GM23248 (cell line): ENCODE measurements around the gene CCDC50. TPM values are rescaled to one million over a fixed set of nuclear protein-coding genes. Genes with fewer than 3 reads are reported as not detected.

ENCODE experiments used
- DNase-seq: peaks from one replicate; pipeline ENCODE4 v3.0.0-alpha.2; 2015
- H2AFZ ChIP-seq: fragments of 200-600 bp; sonication (generic); 2 replicates; pipeline ENCODE4 v1.6.1; 2016; ENCODE audit warnings: antibody characterized with exemption
- H3F3A ChIP-seq: fragments of 200-600 bp; sonication (generic); 2 replicates; pipeline ENCODE4 v1.6.1; 2016; ENCODE audit warnings: mild to moderate bottlenecking, antibody characterized with exemption, mixed run types; ENCODE audit not compliant: insufficient read depth
- H3K27ac ChIP-seq: fragments of 200-600 bp; sonication (generic); 2 replicates; pipeline ENCODE4 v1.5.1; 2016; ENCODE audit warnings: mild to moderate bottlenecking
- H3K27me3 ChIP-seq: fragments of 200-600 bp; sonication (generic); replicated peaks from 2 replicates; pipeline ENCODE4 v1.6.1; 2016; ENCODE audit warnings: mild to moderate bottlenecking; ENCODE audit not compliant: insufficient read depth
- H3K36me3 ChIP-seq: fragments of 200-600 bp; sonication (generic); 2 replicates; pipeline ENCODE4 v1.6.1; 2016; ENCODE audit warnings: low read depth, mild to moderate bottlenecking
- H3K4me1 ChIP-seq: fragments of 200-600 bp; sonication (generic); 2 replicates; pipeline ENCODE4 v1.6.1; 2016; ENCODE audit warnings: mild to moderate bottlenecking; ENCODE audit not compliant: insufficient read depth
- H3K4me2 ChIP-seq: fragments of 200-600 bp; sonication (generic); one replicate; pipeline ENCODE4 v1.6.1; 2016; ENCODE audit warnings: mild to moderate bottlenecking; ENCODE audit not compliant: unreplicated experiment
- H3K4me3 ChIP-seq: fragments of 200-600 bp; sonication (generic); 2 replicates; pipeline ENCODE4 v1.5.1; 2016; ENCODE audit warnings: mild to moderate bottlenecking
- H3K79me2 ChIP-seq: fragments of 200-600 bp; sonication (generic); 2 replicates; pipeline ENCODE4 v1.6.1; 2016; ENCODE audit warnings: mild to moderate bottlenecking; ENCODE audit not compliant: insufficient read depth
- H3K9ac ChIP-seq: fragments of 200-600 bp; sonication (generic); 2 replicates; pipeline ENCODE4 v1.6.1; 2016; ENCODE audit warnings: mild to moderate bottlenecking
- H3K9me2 ChIP-seq: fragments of 200-600 bp; sonication (generic); 2 replicates; pipeline ENCODE4 v1.6.1; 2016; ENCODE audit warnings: mixed run types, mild to moderate bottlenecking, moderate library complexity; ENCODE audit not compliant: insufficient read depth
- H3K9me3 ChIP-seq: fragments of 200-600 bp; sonication (generic); one replicate; pipeline ENCODE4 v1.6.1; 2017; ENCODE audit warnings: low read depth
- H4K20me1 ChIP-seq: fragments of 200-600 bp; sonication (generic); 2 replicates; pipeline ENCODE4 v1.6.0; 2016; ENCODE audit not compliant: insufficient read depth
- EZH2 ChIP-seq: fragments of 200-600 bp; sonication (generic); IDR thresholded peaks from 2 replicates; pipeline ENCODE4 v1.6.1; 2018; ENCODE audit warnings: antibody characterized with exemption, mild to moderate bottlenecking; ENCODE audit not compliant: insufficient read depth, poor library complexity, severe bottlenecking
- EZH2phosphoT487 ChIP-seq: fragments of 200-600 bp; sonication (generic); IDR thresholded peaks from 2 replicates; pipeline ENCODE4 v1.6.1; 2018; ENCODE audit warnings: antibody characterized with exemption, moderate library complexity, mild to moderate bottlenecking, low read depth; ENCODE audit not compliant: insufficient read depth
- WGBS, 2 experiments: methylation state at CpG; one replicate each; pipeline ENCODE4 v1.1.6; 2015 to 2017; ENCODE audit warnings: low lambda C conversion rate in 2 of 2, low coverage in 1 of 2; ENCODE audit errors: missing lambda C conversion rate in 2 of 2; 5-methylcytosine and 5-hydroxymethylcytosine counted together
- in situ Hi-C: fragments of 300-500 bp; cut with MboI; formaldehyde crosslinking; loops from 2 replicates; pipeline ENCODE4 v1.15.0; 2020
- polyA plus RNA-seq: library from polyadenylated mRNA; unstranded; fragments of >200 nt; fragmentation: Nextera tagmentation; extraction: Ambion mirVana; gene quantifications from 2 replicates; pipeline ENCODE4 v1.2.1, GENCODE V29; 2016
- total RNA-seq: library from RNA; depleted of rRNA; stranded (reverse); fragments of >200 nt; shearing (Covaris generic); gene quantifications from 2 replicates; pipeline ENCODE4 v1.2.3, GENCODE V29; 2014

Gene CCDC50
- total and polyA plus RNA-seq, 2 experiments from 2014 or later, result 63.0 to 68.6 TPM

GRCh38 chr3:191378142-191378812, 49.1 kb downstream of the CCDC50 start:
- no peaks in the 10 kb centered on the region for H3K27me3 ChIP-seq
- peaks cover 33% of the 10 kb centered on the region; the same call in 1 of the 2 replicates for H3K79me2 ChIP-seq
- TF ChIP-seq EZH2phosphoT487 (no peak), EZH2 (no peak)
- no peak overlapping the region for H2AFZ ChIP-seq
- no peaks in the 10 kb centered on the region for H4K20me1 ChIP-seq
- peaks cover 49% of the 10 kb centered on the region for H3K4me1 ChIP-seq
- H3F3A ChIP-seq, result peaks cover 34% of the 10 kb centered on the region
- no peak overlapping the region for H3K4me3 ChIP-seq
- peak; percentile 11 for DNase-seq
- no peaks in the 10 kb centered on the region for H3K9me2 ChIP-seq
- in situ Hi-C loops, result no loop called here
- peak overlapping the region; percentile 76; the same call in 1 of the 2 replicates for H3K9ac ChIP-seq
- H3K9me3 ChIP-seq, result no peaks in the 10 kb centered on the region
- H3K27ac ChIP-seq, result peak overlapping the region; percentile 92
- peak overlapping the region; percentile 72 for H3K4me2 ChIP-seq
- H3K36me3 ChIP-seq, result peaks cover 27% of the 10 kb centered on the region

GRCh38 chr3:191379446-191379845, 50.3 kb downstream of the CCDC50 start:
- Histone ChIP-seq H2AFZ (no peak overlapping the region), H3K4me2 (no peak overlapping the region), H3K27me3 (no peaks in the 10 kb centered on the region), H3K9ac (no peak overlapping the region), H3K4me1 (peaks cover 50% of the 10 kb centered on the region), H4K20me1 (no peaks in the 10 kb centered on the region), H3K79me2 (peaks cover 31% of the 10 kb centered on the region; the same call in 1 of the 2 replicates), H3K9me2 (no peaks in the 10 kb centered on the region), H3K36me3 (peaks cover 30% of the 10 kb centered on the region), H3K9me3 (no peaks in the 10 kb centered on the region), H3F3A (peaks cover 46% of the 10 kb centered on the region), H3K27ac (no peak overlapping the region), H3K4me3 (no peak overlapping the region)
- TF ChIP-seq EZH2 (no peak), EZH2phosphoT487 (no peak)
- 23 to 27% methylated on average over 2 of the region's 2 CpGs for WGBS, 2 experiments
- DNase-seq, result no peak
- in situ Hi-C loops, result no loop called here

- H3K9me2 ChIP-seq, result no peaks in the 10 kb centered on the region
- H3F3A ChIP-seq, result peaks cover 47% of the 10 kb centered on the region
- no peak overlapping the region for H3K4me3 ChIP-seq
- H3K9me3 ChIP-seq, result no peaks in the 10 kb centered on the region
- WGBS, 2 experiments, result 27 to 28% methylated on average over 2 of the region's 2 CpGs
- no peak overlapping the region for H3K27ac ChIP-seq
- no peak for TF ChIP-seq EZH2
- no peaks in the 10 kb centered on the region for H4K20me1 ChIP-seq
- H3K79me2 ChIP-seq, result peaks cover 36% of the 10 kb centered on the region
- H2AFZ ChIP-seq, result no peak overlapping the region
- peaks cover 50% of the 10 kb centered on the region for H3K4me1 ChIP-seq
- H3K9ac ChIP-seq, result no peak overlapping the region
- DNase-seq, result no peak
- H3K27me3 ChIP-seq, result no peaks in the 10 kb centered on the region
- H3K4me2 ChIP-seq, result no peak overlapping the region
- in situ Hi-C loops, result no loop called here
- H3K36me3 ChIP-seq, result peaks cover 30% of the 10 kb centered on the region
Measured at GRCh38 chr3:191380001-191380400, 50.8 kb downstream of the CCDC50 start.

- no peaks in the 10 kb centered on the region for H4K20me1 ChIP-seq
- H3K9me2 ChIP-seq, result no peaks in the 10 kb centered on the region
- no peak overlapping the region for H3K4me3 ChIP-seq
- no peak overlapping the region for H2AFZ ChIP-seq
- H3K4me1 ChIP-seq, result peaks cover 44% of the 10 kb centered on the region
- H3K9ac ChIP-seq, result no peak overlapping the region
- WGBS, 2 experiments, result 93% methylated on average over 7 of the region's 7 CpGs
- H3K79me2 ChIP-seq, result peaks cover 35% of the 10 kb centered on the region
- DNase-seq, result no peak
- no peaks in the 10 kb centered on the region for H3K27me3 ChIP-seq
- in situ Hi-C loops, result no loop called here
- H3K36me3 ChIP-seq, result peaks cover 30% of the 10 kb centered on the region
- H3K4me2 ChIP-seq, result no peak overlapping the region
- TF ChIP-seq EZH2phosphoT487 (no peak), EZH2 (no peak)
- H3K9me3 ChIP-seq, result no peaks in the 10 kb centered on the region
- H3K27ac ChIP-seq, result no peak overlapping the region
- H3F3A ChIP-seq, result peaks cover 37% of the 10 kb centered on the region
Measured at GRCh38 chr3:191381303-191381702, 52.1 kb downstream of the CCDC50 start.

DNA sequence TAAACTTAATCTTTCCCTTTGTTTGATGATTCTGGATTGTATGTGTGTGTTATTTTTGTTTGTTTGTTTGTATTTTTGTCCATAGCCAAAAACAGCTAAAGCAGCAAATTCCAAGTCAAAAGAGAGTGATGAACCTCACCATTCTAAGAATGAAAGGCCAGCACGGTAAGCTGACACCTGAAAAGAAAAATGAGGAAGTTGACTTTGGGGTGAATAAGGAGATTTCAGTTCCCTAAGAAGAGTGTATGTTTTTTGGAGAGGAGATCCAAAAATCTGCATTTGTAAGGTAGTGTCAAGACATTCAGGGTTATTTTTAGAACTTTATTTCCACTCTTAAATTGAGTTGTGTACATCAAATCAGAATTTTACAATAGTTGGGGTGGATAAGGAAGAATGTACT, 53.5 kb downstream of the CCDC50 start:
- peaks cover 30% of the 10 kb centered on the region for H3K36me3 ChIP-seq
- WGBS, 2 experiments, result 95 to 97% methylated on average over 1 of the region's 1 CpG
- H2AFZ ChIP-seq, result no peak overlapping the region
- in situ Hi-C loops, result no loop called here
- TF ChIP-seq EZH2, result no peak
- no peak for TF ChIP-seq EZH2phosphoT487
- no peak overlapping the region for H3K9ac ChIP-seq
- no peak for DNase-seq
- H3K4me3 ChIP-seq, result no peak overlapping the region
- H3K9me2 ChIP-seq, result no peaks in the 10 kb centered on the region
- no peaks in the 10 kb centered on the region for H3K9me3 ChIP-seq
- peaks cover 30% of the 10 kb centered on the region for H3K79me2 ChIP-seq
- no peaks in the 10 kb centered on the region for H3K27me3 ChIP-seq
- peaks cover 25% of the 10 kb centered on the region for H3F3A ChIP-seq
- peak overlapping the region; percentile 45 for H3K4me2 ChIP-seq
- H3K27ac ChIP-seq, result no peak overlapping the region
- peaks cover 41% of the 10 kb centered on the region for H3K4me1 ChIP-seq
- H4K20me1 ChIP-seq, result no peaks in the 10 kb centered on the region
